K562 (cell line): ENCODE results near the gene FKBP8. TPM values are rescaled to one million over a fixed set of nuclear protein-coding genes. Genes with fewer than 3 reads are reported as not detected.

Source experiments
- AFF1 ChIP-seq, 2 experiments: fragments of 450-650 bp; IDR thresholded peaks; 2 replicates each; pipeline ENCODE4 v1.6.1; 2018; ENCODE audit warnings: mild to moderate bottlenecking in 2 of 2, low read depth in 1 of 2; ENCODE audit not compliant: partially characterized antibody in 2 of 2
- CBX8 ChIP-seq: fragments of 200-600 bp; sonication (generic); IDR thresholded peaks from 2 replicates; pipeline ENCODE4 v1.6.1; 2012; ENCODE audit warnings: borderline replicate concordance, mixed run types, low read depth, mild to moderate bottlenecking, moderate library complexity, mixed read lengths, low read length, control low read depth, inconsistent platforms; ENCODE audit not compliant: poor library complexity, severe bottlenecking; ENCODE audit errors: extremely low read depth
- KAT7 ChIP-seq: sonication (generic); formaldehyde crosslinking; IDR thresholded peaks from 2 replicates; pipeline ENCODE4 v1.8.0; 2022; ENCODE audit warnings: missing genetic modification reagents, mild to moderate bottlenecking, borderline replicate concordance
- MGA ChIP-seq: fragments of 450-650 bp; IDR thresholded peaks from 2 replicates; pipeline ENCODE4 v1.6.1; 2016; ENCODE audit warnings: mild to moderate bottlenecking, moderate library complexity
- RBM34 ChIP-seq: fragments of 200-400 bp; formaldehyde crosslinking; IDR thresholded peaks from 2 replicates; pipeline ENCODE4 v1.6.1; 2018; ENCODE audit warnings: low read length, borderline replicate concordance; ENCODE audit not compliant: insufficient read depth
- RHOXF2B ChIP-seq: fragments of 250-450 bp; sonication (Bioruptor Pico); conservative IDR thresholded peaks from 2 replicates; pipeline ENCODE4 v1.5.1; 2021
- SNIP1 ChIP-seq: fragments of 450-650 bp; IDR thresholded peaks from 2 replicates; pipeline ENCODE4 v1.7.1; 2017; ENCODE audit warnings: low read depth, mild to moderate bottlenecking
- TAL1 ChIP-seq: fragments of 450-650 bp; IDR thresholded peaks from 2 replicates; pipeline ENCODE4 v1.6.1; 2016; ENCODE audit warnings: mild to moderate bottlenecking
- ZNF140 ChIP-seq: fragments of 250-450 bp; sonication (Bioruptor Pico); IDR thresholded peaks from 2 replicates; pipeline ENCODE4 v1.8.0; 2021; ENCODE audit warnings: moderate library complexity, mild to moderate bottlenecking, inconsistent platforms
- ZNF184 ChIP-seq: sonication (generic); formaldehyde crosslinking; IDR thresholded peaks from 2 replicates; pipeline ENCODE4 v1.5.0; 2020; ENCODE audit warnings: missing genetic modification reagents
- ZNF354B ChIP-seq: fragments of 250-450 bp; sonication (Bioruptor Pico); IDR thresholded peaks from 2 replicates; pipeline ENCODE4 v1.4.0; 2020
- polyA plus RNA-seq, 8 experiments: library from polyadenylated mRNA; depleted of rRNA in 4 of 8; stranded (reverse) in 5 of 8; unstranded in 3 of 8; fragments of >200 nt; fragmentation: Nextera tagmentation in 2 of 8; fragmentation: Illumina TruSeq in 1 of 8; extraction: Ambion mirVana in 2 of 8; extraction: Trizol in 1 of 8; gene quantifications; 2 replicates each; pipeline versions ENCODE4 v1.2.1 to v1.2.3, GENCODE V29; 2011 to 2014; ENCODE audit warnings: inconsistent platforms in 1 of 8, missing spikeins in 1 of 8
- total RNA-seq, 7 experiments: library from RNA; depleted of rRNA in 6 of 7; stranded (reverse); fragments of >200 nt in 6 of 7; fragmentation: Illumina TruSeq in 2 of 7; extraction: Trizol in 2 of 7; gene quantifications; 2 replicates each; pipeline versions ENCODE4 v1.2.1 to v1.2.3, GENCODE V29; 2011 to 2021; ENCODE audit warnings: low replicate concordance in 1 of 7

FKBP8 gene
- total and polyA plus RNA-seq, 9 of the 15 experiments (the other 6 are each of a cell fraction or from before 2014, with no cell fraction given): 0.46 to 236 (median 104) TPM

- no peak for TF ChIP-seq SNIP1
- no peak for TF ChIP-seq TAL1
- TF ChIP-seq RHOXF2B (CRISPR knock-in tag): no peak
- TF ChIP-seq ZNF354B: no peak
- TF ChIP-seq AFF1 (IDR thresholded peaks at IDR 0.05; ENCODE audit: low read depth in 1 of 2, partially characterized antibody in 2 of 2): no peak
- no peak for TF ChIP-seq KAT7
- TF ChIP-seq MGA: peak; percentile 99
- TF ChIP-seq CBX8: no peak
- TF ChIP-seq ZNF140: no peak
- TF ChIP-seq RBM34: no peak
- no peak for TF ChIP-seq ZNF184 (CRISPR knock-in tag)
Observed at GRCh38 chr19:18589380-18590272, 46.3 kb upstream of the FKBP8 start (continued).
